CD14-positive monocyte (primary cell): ENCODE data around the gene LRP1B. TPM values are rescaled to one million over a fixed set of nuclear protein-coding genes. Genes with fewer than 3 reads are reported as not detected.
"Not testable (repeated sequence)": the region's sequence is repeated elsewhere in the genome, so short reads cannot be mapped to it uniquely, and the experiment has no call there.

ENCODE experiments used
- DNase-seq, 3 donors: peaks; one replicate each; pipeline ENCODE4 v3.0.0-alpha.2; 2011 to 2022
- H2AFZ ChIP-seq: 2 replicates; pipeline ENCODE4 v1.6.0; 2012; ENCODE audit warnings: mild to moderate bottlenecking, low read depth, low read length, inconsistent platforms; ENCODE audit not compliant: insufficient read depth, poor library complexity, severe bottlenecking
- H3K27ac ChIP-seq, 2 donors: 1 replicate in 1 of 2; 2 replicates in 1 of 2; pipeline ENCODE4 v1.5.1; 2012 to 2013; ENCODE audit warnings: low read length in 2 of 2, control low read depth in 1 of 2, inconsistent platforms in 1 of 2, low read depth in 1 of 2, mild to moderate bottlenecking in 1 of 2
- H3K27me3 ChIP-seq, 2 donors: one replicate each; pipeline versions ENCODE4 v1.6.0 to v1.6.1; 2011 to 2013; ENCODE audit warnings: low read length in 2 of 2; ENCODE audit not compliant: control insufficient read depth in 2 of 2, insufficient read depth in 2 of 2
- H3K36me3 ChIP-seq, 2 donors: replicated peaks in 1 of 2; 1 replicate in 1 of 2; 2 replicates in 1 of 2; pipeline versions ENCODE4 v1.5.1 to v1.6.1; 2012 to 2013; ENCODE audit warnings: low read length in 2 of 2, control low read depth in 1 of 2, inconsistent platforms in 1 of 2, mild to moderate bottlenecking in 1 of 2; ENCODE audit not compliant: insufficient read depth in 2 of 2, control insufficient read depth in 1 of 2
- H3K4me1 ChIP-seq, 2 donors: 1 replicate in 1 of 2; 2 replicates in 1 of 2; pipeline versions ENCODE4 v1.5.1 to v1.6.1; 2012 to 2013; ENCODE audit warnings: low read length in 2 of 2, control low read depth in 1 of 2, inconsistent platforms in 1 of 2, mild to moderate bottlenecking in 1 of 2, moderate library complexity in 1 of 2; ENCODE audit not compliant: insufficient read depth in 2 of 2, control insufficient read depth in 1 of 2
- H3K4me2 ChIP-seq: replicated peaks from 2 replicates; pipeline ENCODE3; 2012; ENCODE audit warnings: low read length, moderate library complexity, mild to moderate bottlenecking; ENCODE audit not compliant: poor library complexity, severe bottlenecking; ENCODE audit errors: extremely low read depth
- H3K4me3 ChIP-seq, 3 experiments: fragments of 200-600 bp in 1 of 3; sonication (generic) in 1 of 3; replicated peaks in 1 of 3; 1 replicate in 2 of 3; 2 replicates in 1 of 3; pipeline ENCODE4 v1.5.1; 2011 to 2013; ENCODE audit warnings: low read length in 3 of 3, mild to moderate bottlenecking in 3 of 3, control low read depth in 2 of 3, low read depth in 2 of 3, inconsistent platforms in 1 of 3, moderate library complexity in 1 of 3
- H3K79me2 ChIP-seq: 2 replicates; pipeline ENCODE4 v1.6.0; 2012; ENCODE audit warnings: mild to moderate bottlenecking, control low read depth, inconsistent platforms, low read length, moderate library complexity; ENCODE audit not compliant: insufficient read depth
- H3K9ac ChIP-seq: 2 replicates; pipeline ENCODE4 v1.6.0; 2017; ENCODE audit warnings: low read length, mild to moderate bottlenecking; ENCODE audit not compliant: insufficient read depth, poor library complexity, severe bottlenecking
- H3K9me3 ChIP-seq, 2 donors: replicated peaks in 1 of 2; 1 replicate in 1 of 2; 2 replicates in 1 of 2; pipeline versions ENCODE4 v1.5.1 to v1.6.1; 2012 to 2013; ENCODE audit warnings: low read length in 2 of 2, control low read depth in 1 of 2; ENCODE audit not compliant: control insufficient read depth in 1 of 2, insufficient read depth in 1 of 2
- H4K20me1 ChIP-seq: 2 replicates; pipeline ENCODE4 v1.6.0; 2012; ENCODE audit warnings: mild to moderate bottlenecking, low read length, control low read depth, moderate library complexity; ENCODE audit not compliant: insufficient read depth
- H3K27ac Mint-ChIP-seq, 7 donors: one replicate each; pipeline ENCODE4 v1.8.0; 2020; ENCODE audit warnings: mild to moderate bottlenecking in 7 of 7, mixed read lengths in 7 of 7, moderate library complexity in 6 of 7, inconsistent platforms in 2 of 7
- H3K27me3 Mint-ChIP-seq, 3 donors: one replicate each; pipeline ENCODE4 v1.8.0; 2021 to 2022; ENCODE audit warnings: low read depth in 3 of 3, mild to moderate bottlenecking in 3 of 3, mixed read lengths in 3 of 3, moderate library complexity in 3 of 3, inconsistent platforms in 1 of 3
- H3K36me3 Mint-ChIP-seq, 2 donors: one replicate each; pipeline ENCODE4 v1.8.0; 2020; ENCODE audit warnings: mixed read lengths in 2 of 2, inconsistent platforms in 1 of 2, mild to moderate bottlenecking in 1 of 2
- H3K4me1 Mint-ChIP-seq: one replicate; pipeline ENCODE4 v1.8.0; 2020; ENCODE audit warnings: mild to moderate bottlenecking, mixed read lengths
- H3K4me3 Mint-ChIP-seq, 2 donors: one replicate each; pipeline ENCODE4 v1.8.0; 2020; ENCODE audit warnings: mild to moderate bottlenecking in 2 of 2, mixed read lengths in 2 of 2, moderate library complexity in 1 of 2
- H3K9me3 Mint-ChIP-seq, 7 donors: one replicate each; pipeline ENCODE4 v1.8.0; 2020 to 2022; ENCODE audit warnings: mixed read lengths in 7 of 7, mild to moderate bottlenecking in 6 of 7, moderate library complexity in 6 of 7, inconsistent platforms in 2 of 7
- WGBS: methylation state at CpG from one replicate; pipeline ENCODE4 v1.1.5; 2013; ENCODE audit warnings: missing lambda C conversion rate; ENCODE audit not compliant: insufficient coverage; 5-methylcytosine and 5-hydroxymethylcytosine counted together
- intact Hi-C, 2 donors: fragments of 100-400 bp; cut with micrococcal nuclease; formaldehyde crosslinking; loops; one replicate each; pipeline versions ENCODE4 v1.15.0 to v1.15.1; 2023
- polyA plus RNA-seq, 3 donors: library from polyadenylated mRNA; depleted of rRNA in 1 of 3; unstranded in 2 of 3; stranded (reverse) in 1 of 3; fragments of 300-500 nt in 2 of 3; fragments of >200 nt in 1 of 3; fragmentation: Illumina TruSeq in 2 of 3; gene quantifications; 1 replicate in 2 of 3; 2 replicates in 1 of 3; pipeline ENCODE4 v1.2.3, GENCODE V29; 2012 to 2021
- TF ChIP-seq, protein P1 (sequence below): fragments of 200-600 bp; IDR thresholded peaks from one replicate; pipeline ENCODE4 v1.8.0; 2022; ENCODE audit warnings: antibody characterized with exemption, mild to moderate bottlenecking

LRP1B gene
- polyA plus RNA-seq, 3 donors, result not detected

DNA sequence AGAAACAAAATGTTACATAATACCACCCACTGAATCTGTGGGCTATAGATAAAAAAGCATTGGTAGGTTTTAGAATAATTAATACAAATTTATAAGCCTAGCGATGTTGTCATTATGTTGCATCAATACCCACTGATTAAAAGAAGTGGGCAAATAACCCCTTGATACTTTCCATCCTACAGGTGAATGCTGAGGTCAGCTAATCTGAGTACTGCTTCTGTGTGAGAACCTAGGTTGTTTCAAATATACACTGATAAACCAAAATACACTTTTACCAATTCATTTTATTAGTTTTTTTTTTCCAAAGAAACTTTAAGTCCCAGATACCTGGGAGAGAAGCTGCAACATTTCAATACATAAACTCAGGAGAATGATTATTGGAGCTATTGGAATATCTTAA, 948.6 kb downstream of the LRP1B start:
- Mint-ChIP-seq H3K9me3 (peaks cover 0 to 4% (median 2%) of the 10 kb centered on the region in 7 donors), H3K27ac (no peak overlapping the region), H3K4me1 (no peaks in the 10 kb centered on the region), H3K4me3 (no peak overlapping the region), H3K36me3 (no peaks in the 10 kb centered on the region), H3K27me3 (no peaks in the 10 kb centered on the region)
- Histone ChIP-seq H3K4me2 (no peak overlapping the region), H2AFZ (no peak overlapping the region), H3K27me3 (no peaks in the 10 kb centered on the region), H4K20me1 (no peaks in the 10 kb centered on the region), H3K4me1 (no peaks in the 10 kb centered on the region), H3K9me3 (no peaks in the 10 kb centered on the region), H3K9ac (no peak overlapping the region), H3K4me3 (no peak overlapping the region), H3K27ac (no peak overlapping the region), H3K79me2 (no peaks in the 10 kb centered on the region), H3K36me3 (no peaks in the 10 kb centered on the region)
- TF ChIP-seq, protein P1, sequence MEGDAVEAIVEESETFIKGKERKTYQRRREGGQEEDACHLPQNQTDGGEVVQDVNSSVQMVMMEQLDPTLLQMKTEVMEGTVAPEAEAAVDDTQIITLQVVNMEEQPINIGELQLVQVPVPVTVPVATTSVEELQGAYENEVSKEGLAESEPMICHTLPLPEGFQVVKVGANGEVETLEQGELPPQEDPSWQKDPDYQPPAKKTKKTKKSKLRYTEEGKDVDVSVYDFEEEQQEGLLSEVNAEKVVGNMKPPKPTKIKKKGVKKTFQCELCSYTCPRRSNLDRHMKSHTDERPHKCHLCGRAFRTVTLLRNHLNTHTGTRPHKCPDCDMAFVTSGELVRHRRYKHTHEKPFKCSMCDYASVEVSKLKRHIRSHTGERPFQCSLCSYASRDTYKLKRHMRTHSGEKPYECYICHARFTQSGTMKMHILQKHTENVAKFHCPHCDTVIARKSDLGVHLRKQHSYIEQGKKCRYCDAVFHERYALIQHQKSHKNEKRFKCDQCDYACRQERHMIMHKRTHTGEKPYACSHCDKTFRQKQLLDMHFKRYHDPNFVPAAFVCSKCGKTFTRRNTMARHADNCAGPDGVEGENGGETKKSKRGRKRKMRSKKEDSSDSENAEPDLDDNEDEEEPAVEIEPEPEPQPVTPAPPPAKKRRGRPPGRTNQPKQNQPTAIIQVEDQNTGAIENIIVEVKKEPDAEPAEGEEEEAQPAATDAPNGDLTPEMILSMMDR, result no peak
- DNase-seq, result no peak
- intact Hi-C loops, result no loop called here
- no CpG with 5 or more reads among the region's 1 CpG for WGBS

DNA sequence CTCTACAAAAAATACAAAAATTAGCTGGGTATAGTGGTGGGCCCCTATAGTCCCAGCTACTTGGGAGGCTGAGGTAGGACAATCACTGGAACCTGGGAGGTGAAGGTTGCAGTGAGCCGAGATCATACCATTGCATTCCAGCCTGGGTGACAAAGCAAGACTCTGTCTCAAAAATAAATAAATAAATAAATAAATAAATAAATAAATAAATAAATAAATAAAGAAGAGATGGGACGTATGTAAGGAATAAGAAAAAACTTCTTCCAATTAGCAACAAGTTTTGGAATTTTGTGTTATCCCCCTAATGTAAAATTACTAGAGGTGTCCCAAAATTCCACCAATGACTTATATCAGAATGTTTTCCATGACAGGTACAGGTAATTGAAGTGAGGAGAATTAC, 961.7 kb downstream of the LRP1B start:
- H3K27me3 Mint-ChIP-seq, H3K4me3 ChIP-seq, DNase-seq, H3K36me3 Mint-ChIP-seq, H3K9me3 ChIP-seq, H3K9ac ChIP-seq, H2AFZ ChIP-seq, H3K4me3 Mint-ChIP-seq, H3K79me2 ChIP-seq, H4K20me1 ChIP-seq, H3K27ac Mint-ChIP-seq, H3K36me3 ChIP-seq, H3K9me3 Mint-ChIP-seq, intact Hi-C loops, H3K4me1 ChIP-seq, H3K4me1 Mint-ChIP-seq, H3K27ac ChIP-seq, H3K27me3 ChIP-seq, H3K4me2 ChIP-seq: not testable (repeated sequence)
- WGBS, result no CpG with 5 or more reads among the region's 2 CpGs
